GM23338 (cell line): ENCODE data around the gene ELFN2.

Experiments
- CREB1 ChIP-seq: fragments of 250-450 bp; sonication (Bioruptor Pico); IDR thresholded peaks from 2 replicates; pipeline ENCODE4 v1.5.0; 2020; ENCODE audit warnings: low read depth, mild to moderate bottlenecking, moderate library complexity
- CTCF ChIP-seq, 2 experiments: fragments of 200-600 bp in 1 of 2; sonication (generic) in 1 of 2; conservative IDR thresholded peaks; 2 replicates each; pipeline versions ENCODE4 v1.5.1 to v1.6.1; 2016 to 2017; ENCODE audit warnings: antibody characterized with exemption in 2 of 2, low read depth in 2 of 2, mild to moderate bottlenecking in 2 of 2, moderate library complexity in 1 of 2
- ETS1 ChIP-seq: IDR thresholded peaks from 2 replicates; pipeline ENCODE4 v1.6.1; 2016; ENCODE audit warnings: antibody characterized with exemption
- EZH2 ChIP-seq: fragments of 200-600 bp; sonication (generic); IDR thresholded peaks from one replicate; pipeline ENCODE4 v1.8.0; 2017; ENCODE audit warnings: antibody characterized with exemption, mild to moderate bottlenecking, low read depth; ENCODE audit not compliant: unreplicated experiment
- EZH2phosphoT487 ChIP-seq: fragments of 200-600 bp; sonication (generic); IDR thresholded peaks from one replicate; pipeline ENCODE4 v1.8.1; 2018; ENCODE audit warnings: antibody characterized with exemption; ENCODE audit not compliant: unreplicated experiment
- POLR2AphosphoS5 ChIP-seq: IDR thresholded peaks from 2 replicates; pipeline ENCODE4 v1.6.1; 2016; ENCODE audit warnings: antibody characterized with exemption, low read depth
- REST ChIP-seq: IDR thresholded peaks from one replicate; pipeline ENCODE4 v1.6.1; 2018; ENCODE audit warnings: antibody characterized with exemption; ENCODE audit not compliant: unreplicated experiment
- ZNF114 ChIP-seq: fragments of 250-450 bp; sonication (Bioruptor Pico); IDR thresholded peaks from 2 replicates; pipeline ENCODE4 v1.5.0; 2020; ENCODE audit warnings: mild to moderate bottlenecking, moderate library complexity
- ZNF462 ChIP-seq: fragments of 250-450 bp; sonication (Bioruptor Pico); IDR thresholded peaks from 2 replicates; pipeline ENCODE4 v1.5.0; 2020; ENCODE audit warnings: mild to moderate bottlenecking, moderate library complexity

- TF ChIP-seq CTCF (conservative IDR thresholded peaks at IDR 0.05; ENCODE audit: low read depth in 2 of 2), result no peak
- no peak for TF ChIP-seq EZH2
- no peak for TF ChIP-seq ZNF462
- no peak for TF ChIP-seq POLR2AphosphoS5
- TF ChIP-seq CREB1 (CRISPR knock-in tag), result no peak
- TF ChIP-seq ETS1, result no peak
- no peak for TF ChIP-seq ZNF114 (CRISPR knock-in tag)
- TF ChIP-seq REST, result no peak
- no peak for TF ChIP-seq EZH2phosphoT487
Measured at GRCh38 chr22:37461961-37462360, 34.7 kb upstream of the ELFN2 start.
